Natural killer cell (primary cell): ENCODE results near the gene DSTYK. TPM values are rescaled to one million over a fixed set of nuclear protein-coding genes. Genes with fewer than 3 reads are reported as not detected.
"Not testable (repeated sequence)": the region's sequence is repeated elsewhere in the genome, so short reads cannot be mapped to it uniquely, and the experiment has no call there.

ENCODE experiments used
- ATAC-seq, 3 donors: fragments of 150-1000 bp in 2 of 3; fragments of 200-7000 bp in 1 of 3; cut with Tn5 transposase; 1 replicate in 1 of 3; 2 replicates in 2 of 3; pipeline ENCODE4 v1.10.0; 2021; ENCODE audit warnings: mild to moderate bottlenecking in 2 of 3, moderate library complexity in 2 of 3
- DNase-seq, 2 donors: peaks; one replicate each; pipeline versions ENCODE4 v3.0.0 to v3.0.0-alpha.2; 2013 to 2021; ENCODE audit warnings: mixed read lengths in 1 of 2
- H3K27ac ChIP-seq: one replicate; pipeline ENCODE4 v1.5.1; 2013; ENCODE audit warnings: mild to moderate bottlenecking, low read length
- H3K27me3 ChIP-seq: one replicate; pipeline ENCODE4 v1.6.1; 2013; ENCODE audit warnings: low read length; ENCODE audit not compliant: control insufficient read depth, insufficient read depth
- H3K36me3 ChIP-seq: one replicate; pipeline ENCODE4 v1.6.1; 2013; ENCODE audit warnings: low read length; ENCODE audit not compliant: control insufficient read depth, insufficient read depth
- H3K4me1 ChIP-seq: one replicate; pipeline ENCODE4 v1.6.1; 2013; ENCODE audit warnings: low read length; ENCODE audit not compliant: control insufficient read depth, insufficient read depth
- H3K4me3 ChIP-seq: one replicate; pipeline ENCODE4 v1.5.1; 2013; ENCODE audit warnings: low read length
- H3K9me3 ChIP-seq: one replicate; pipeline ENCODE4 v1.6.1; 2013; ENCODE audit warnings: low read length; ENCODE audit not compliant: control insufficient read depth, insufficient read depth
- H3K27ac Mint-ChIP-seq, 2 donors: one replicate each; pipeline ENCODE4 v1.8.0; 2022; ENCODE audit warnings: mild to moderate bottlenecking in 2 of 2, mixed read lengths in 2 of 2, moderate library complexity in 1 of 2
- H3K27me3 Mint-ChIP-seq, 2 donors: one replicate each; pipeline ENCODE4 v1.8.0; 2022; ENCODE audit warnings: low read depth in 2 of 2, mixed read lengths in 2 of 2
- H3K36me3 Mint-ChIP-seq: one replicate; pipeline ENCODE4 v1.8.0; 2022; ENCODE audit warnings: mixed read lengths
- H3K4me1 Mint-ChIP-seq, 2 donors: one replicate each; pipeline ENCODE4 v1.8.0; 2022; ENCODE audit warnings: mixed read lengths in 2 of 2
- H3K4me3 Mint-ChIP-seq: one replicate; pipeline ENCODE4 v1.8.0; 2022; ENCODE audit warnings: mild to moderate bottlenecking, moderate library complexity, mixed read lengths
- H3K9me3 Mint-ChIP-seq, 2 donors: one replicate each; pipeline ENCODE4 v1.8.0; 2022; ENCODE audit warnings: mixed read lengths in 2 of 2
- CTCF ChIP-seq: fragments of 200-600 bp; IDR thresholded peaks from one replicate; pipeline ENCODE4 v1.8.0; 2022; ENCODE audit warnings: antibody characterized with exemption
- WGBS: methylation state at CpG from one replicate; pipeline ENCODE4 v1.1.7; 2013; ENCODE audit warnings: missing lambda C conversion rate; ENCODE audit not compliant: insufficient coverage; 5-methylcytosine and 5-hydroxymethylcytosine counted together
- intact Hi-C: fragments of 100-400 bp; cut with micrococcal nuclease; formaldehyde crosslinking; loops from one replicate; pipeline ENCODE4 v1.14.2; 2022
- total RNA-seq, 4 donors: library from RNA; stranded (reverse); fragments of 120-200 nt in 1 of 4; gene quantifications; one replicate each; pipeline versions ENCODE4 v1.2.3 to v1.2.4, GENCODE V29; 2013 to 2022

Gene DSTYK
- total RNA-seq, 3 donors from 2014 or later (not counting 1 experiment from before 2014, with no cell fraction given), result 9.9 to 17.5 (median 14.9) TPM

DNA sequence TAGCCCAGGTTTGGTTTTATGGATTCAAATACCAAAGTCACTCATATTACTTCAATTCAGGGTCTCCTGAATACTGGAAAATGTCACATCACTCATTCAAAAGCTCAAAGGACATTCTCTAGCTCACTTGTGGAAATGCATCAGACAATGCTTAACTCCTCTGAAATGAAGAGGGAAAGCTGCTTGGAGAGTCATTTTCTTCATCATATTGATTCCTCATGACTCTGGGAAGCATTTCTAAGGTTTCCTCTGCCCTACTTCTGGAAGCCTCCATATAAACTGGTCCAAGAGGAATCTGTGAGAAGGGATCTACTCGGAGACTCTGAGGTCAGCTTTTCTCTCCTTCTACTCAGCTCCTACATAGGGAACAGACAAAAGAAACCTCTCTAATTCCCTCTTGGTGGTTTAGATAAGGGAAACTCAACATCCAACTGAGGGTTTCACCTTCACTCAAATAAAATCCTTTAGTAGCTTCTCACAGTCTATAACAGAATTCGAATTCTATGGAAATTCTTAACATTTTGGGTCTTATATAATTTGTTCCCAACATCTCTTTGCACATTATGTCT lies 53.4 kb downstream of the DSTYK start:
- H3K36me3 Mint-ChIP-seq, result peaks cover 29% of the 10 kb centered on the region
- no peak for ATAC-seq
- H3K4me1 Mint-ChIP-seq, result no peaks in the 10 kb centered on the region
- no peaks in the 10 kb centered on the region for H3K9me3 Mint-ChIP-seq
- H3K27ac Mint-ChIP-seq, result peak overlapping the region in 1 of 2 donors; percentile 71
- H3K4me3 Mint-ChIP-seq, result no peak overlapping the region
- Histone ChIP-seq H3K27ac (no peak overlapping the region), H3K36me3 (peaks cover 75% of the 10 kb centered on the region), H3K9me3 (peaks cover 8% of the 10 kb centered on the region), H3K4me3 (no peak overlapping the region), H3K4me1 (no peaks in the 10 kb centered on the region), H3K27me3 (no peaks in the 10 kb centered on the region)
- TF ChIP-seq CTCF, result no peak
- WGBS, result 100% methylated on average over 1 of the region's 2 CpGs
- H3K27me3 Mint-ChIP-seq, result no peaks in the 10 kb centered on the region
- intact Hi-C loops, result no loop called here
- no peak for DNase-seq

DNA sequence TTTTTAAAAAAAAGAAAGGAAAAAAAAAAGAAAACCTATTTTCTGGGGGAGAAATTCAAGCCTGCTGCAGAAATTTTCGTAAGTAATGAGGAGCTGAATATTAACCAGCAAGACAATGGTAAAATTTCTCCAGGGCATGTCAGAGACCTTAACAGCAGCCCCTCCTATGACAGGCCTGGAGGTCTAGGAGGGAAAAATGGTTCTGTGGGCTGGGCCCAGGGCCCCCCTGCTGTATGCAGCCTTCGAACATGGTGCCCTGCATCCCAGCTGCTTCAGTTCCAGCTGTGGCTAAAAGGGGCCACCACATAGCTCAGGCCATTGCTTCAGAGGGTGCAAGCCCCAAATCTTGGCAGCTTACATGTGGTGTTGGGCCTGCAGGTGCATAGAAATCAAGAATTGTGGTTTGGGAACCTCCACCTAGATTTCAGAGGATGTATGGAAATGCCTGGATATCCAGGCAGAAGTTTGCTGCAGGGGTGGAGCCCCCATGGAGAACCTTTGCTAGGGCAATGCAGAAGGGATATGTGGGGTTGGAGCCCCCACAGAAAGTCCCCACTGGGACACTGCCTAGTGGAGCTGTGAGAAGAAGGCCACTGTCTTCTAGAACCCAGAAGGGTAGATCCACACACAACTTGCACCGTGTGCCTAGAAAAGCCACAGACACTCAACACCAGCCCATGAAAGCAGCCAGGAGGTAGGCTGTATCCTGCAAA lies 55.7 kb downstream of the DSTYK start:
- H3K9me3 Mint-ChIP-seq, H3K27ac Mint-ChIP-seq, H3K27me3 Mint-ChIP-seq, H3K27ac ChIP-seq, ATAC-seq, H3K4me3 Mint-ChIP-seq, DNase-seq, intact Hi-C loops, H3K27me3 ChIP-seq, H3K4me1 ChIP-seq, H3K9me3 ChIP-seq, H3K4me1 Mint-ChIP-seq, H3K4me3 ChIP-seq: not testable (repeated sequence)
- H3K36me3 ChIP-seq, result peaks cover 60% of the 10 kb centered on the region
- H3K36me3 Mint-ChIP-seq, result peaks cover 29% of the 10 kb centered on the region
- 67% methylated on average over 3 of the region's 3 CpGs for WGBS

GRCh38 chr1:205152505-205152904 lies 59.0 kb downstream of the DSTYK start:
- Mint-ChIP-seq H3K27me3 (no peaks in the 10 kb centered on the region), H3K36me3 (peaks cover 35% of the 10 kb centered on the region), H3K4me3 (no peak overlapping the region), H3K9me3 (no peaks in the 10 kb centered on the region), H3K27ac (no peak overlapping the region), H3K4me1 (no peaks in the 10 kb centered on the region)
- DNase-seq (no peak), ATAC-seq (no peak)
- peaks cover 47% of the 10 kb centered on the region for H3K36me3 ChIP-seq
- intact Hi-C loops, result no loop called here
- H3K4me3 ChIP-seq, result no peak overlapping the region
- TF ChIP-seq CTCF, result no peak
- peaks cover 8% of the 10 kb centered on the region for H3K9me3 ChIP-seq
- H3K27me3 ChIP-seq, result no peaks in the 10 kb centered on the region
- H3K4me1 ChIP-seq, result no peaks in the 10 kb centered on the region
- WGBS, result 100% methylated on average over 3 of the region's 4 CpGs
- no peak overlapping the region for H3K27ac ChIP-seq

- TF ChIP-seq CTCF, result no peak
- Mint-ChIP-seq H3K4me1 (no peaks in the 10 kb centered on the region), H3K36me3 (peaks cover 24% of the 10 kb centered on the region), H3K27ac (no peak overlapping the region), H3K9me3 (no peaks in the 10 kb centered on the region), H3K4me3 (no peak overlapping the region), H3K27me3 (no peaks in the 10 kb centered on the region)
- ATAC-seq (no peak), DNase-seq (no peak)
- no peak overlapping the region for H3K27ac ChIP-seq
- H3K9me3 ChIP-seq, result peaks cover 3% of the 10 kb centered on the region
- intact Hi-C loops, result no loop called here
- 97% methylated on average over 3 of the region's 5 CpGs for WGBS
- no peaks in the 10 kb centered on the region for H3K27me3 ChIP-seq
- peaks cover 44% of the 10 kb centered on the region for H3K36me3 ChIP-seq
- no peaks in the 10 kb centered on the region for H3K4me1 ChIP-seq
- H3K4me3 ChIP-seq, result no peak overlapping the region
These were observed 60.7 kb downstream of the DSTYK start for GRCh38 chr1:205150651-205151428.
